ENCODE data around the gene SDF2L1.

SDF2L1 gene

DNA sequence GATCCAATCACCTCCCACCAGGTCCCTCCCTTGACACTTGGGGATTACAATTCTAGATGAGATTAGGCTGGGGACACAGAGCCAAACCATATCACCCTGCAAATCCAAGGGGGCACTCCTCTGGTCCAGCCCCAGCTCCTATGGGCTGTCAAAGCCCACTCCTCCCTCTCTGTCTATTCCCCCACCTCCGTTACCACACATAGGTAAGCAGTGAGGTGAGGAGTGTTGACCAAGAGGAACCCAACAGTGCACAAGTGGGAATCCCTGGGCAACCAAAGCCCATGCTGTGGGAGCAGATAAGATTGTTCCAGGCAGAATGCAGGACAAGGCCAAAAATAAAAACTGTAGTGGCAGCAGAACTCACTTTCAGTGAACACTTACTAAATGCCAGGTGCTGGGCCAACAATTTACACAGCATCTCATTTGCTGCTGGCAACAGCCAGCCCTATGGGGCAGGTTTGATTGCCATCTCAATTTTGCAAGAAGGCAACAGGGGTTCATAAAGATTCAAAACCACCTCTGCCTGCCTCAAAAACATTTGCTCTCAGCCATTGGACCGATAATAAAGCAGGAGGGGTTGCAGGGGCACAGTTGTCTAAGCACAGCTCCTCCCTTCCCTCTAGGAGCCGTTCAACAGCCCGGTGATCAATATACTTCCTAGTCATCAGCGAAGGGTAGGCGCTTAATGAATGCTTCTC, 8.9 kb downstream of the SDF2L1 start:
- TF ChIP-seq, protein P1, sequence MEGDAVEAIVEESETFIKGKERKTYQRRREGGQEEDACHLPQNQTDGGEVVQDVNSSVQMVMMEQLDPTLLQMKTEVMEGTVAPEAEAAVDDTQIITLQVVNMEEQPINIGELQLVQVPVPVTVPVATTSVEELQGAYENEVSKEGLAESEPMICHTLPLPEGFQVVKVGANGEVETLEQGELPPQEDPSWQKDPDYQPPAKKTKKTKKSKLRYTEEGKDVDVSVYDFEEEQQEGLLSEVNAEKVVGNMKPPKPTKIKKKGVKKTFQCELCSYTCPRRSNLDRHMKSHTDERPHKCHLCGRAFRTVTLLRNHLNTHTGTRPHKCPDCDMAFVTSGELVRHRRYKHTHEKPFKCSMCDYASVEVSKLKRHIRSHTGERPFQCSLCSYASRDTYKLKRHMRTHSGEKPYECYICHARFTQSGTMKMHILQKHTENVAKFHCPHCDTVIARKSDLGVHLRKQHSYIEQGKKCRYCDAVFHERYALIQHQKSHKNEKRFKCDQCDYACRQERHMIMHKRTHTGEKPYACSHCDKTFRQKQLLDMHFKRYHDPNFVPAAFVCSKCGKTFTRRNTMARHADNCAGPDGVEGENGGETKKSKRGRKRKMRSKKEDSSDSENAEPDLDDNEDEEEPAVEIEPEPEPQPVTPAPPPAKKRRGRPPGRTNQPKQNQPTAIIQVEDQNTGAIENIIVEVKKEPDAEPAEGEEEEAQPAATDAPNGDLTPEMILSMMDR (IDR thresholded peaks at IDR 0.05; ENCODE audit: insufficient read depth, low read depth, low read length, missing control alignments), result no peak
- peak; percentile 37 for DNase-seq (ENCODE audit: low read depth)
- H3K4me3 ChIP-seq (ENCODE audit: low read depth, low read length), result peak overlapping the region; percentile 93

DNA sequence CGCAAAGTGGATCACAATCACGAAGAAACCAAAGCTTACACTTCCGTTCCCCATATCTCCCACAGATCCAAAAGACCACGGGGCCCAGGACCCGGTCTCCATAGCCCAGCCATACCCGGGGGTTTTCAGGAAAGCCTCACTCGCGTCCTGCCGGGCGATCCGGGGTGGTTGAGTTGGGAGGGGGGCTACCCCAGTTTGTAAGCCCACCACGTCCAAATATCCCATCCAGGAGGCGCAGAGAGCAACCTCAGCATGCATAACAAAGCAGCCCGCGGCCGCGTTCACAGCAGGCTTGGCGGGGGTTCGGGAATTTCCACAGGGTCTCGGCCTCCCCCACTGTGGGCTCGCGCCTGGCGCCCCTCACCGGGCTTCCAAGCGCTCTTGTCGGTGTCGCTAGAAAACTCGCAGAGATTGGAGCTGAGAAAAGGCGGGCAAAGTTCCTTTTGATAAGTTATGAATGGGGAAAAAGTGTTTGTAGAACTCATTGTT, 9.5 kb downstream of the SDF2L1 start:
- TF ChIP-seq, protein P1 (IDR thresholded peaks at IDR 0.05; ENCODE audit: insufficient read depth, low read depth, low read length, missing control alignments), result no peak
- H3K4me3 ChIP-seq (ENCODE audit: low read depth, low read length), result peak overlapping the region; percentile 93
- no peak for DNase-seq (ENCODE audit: low read depth)

DNA sequence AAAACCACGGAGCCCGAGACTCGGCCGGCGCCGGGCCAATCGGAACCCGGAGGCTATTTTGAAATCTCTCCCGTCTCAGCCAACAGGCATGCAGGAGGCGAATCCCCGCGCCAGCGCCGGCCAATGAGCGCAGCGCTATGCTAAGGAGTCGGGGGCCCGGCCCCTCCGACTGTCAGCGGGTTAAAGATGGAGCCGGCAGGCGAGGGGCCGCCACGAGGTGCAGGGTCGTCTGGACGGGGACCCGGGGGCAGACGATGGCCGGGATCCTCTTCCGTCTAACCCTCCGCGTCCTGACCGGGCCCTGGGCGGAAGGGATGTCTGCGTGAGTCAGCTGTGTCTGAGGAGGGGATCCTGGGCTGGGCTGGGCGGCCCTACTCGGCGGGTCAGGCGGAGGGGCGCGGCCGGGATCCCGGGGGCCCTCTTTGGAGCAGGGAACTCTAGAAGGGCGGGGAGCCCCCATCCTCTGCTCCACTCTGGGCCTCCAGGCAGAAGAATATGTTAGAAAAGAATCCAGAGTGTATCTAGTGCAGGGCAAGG, 10.0 kb downstream of the SDF2L1 start:
- H3K4me3 ChIP-seq (ENCODE audit: low read depth, low read length), result peak overlapping the region; percentile 93
- TF ChIP-seq, protein P1 (IDR thresholded peaks at IDR 0.05; ENCODE audit: insufficient read depth, low read depth, low read length, missing control alignments), result no peak
- DNase-seq (ENCODE audit: low read depth), result peak; percentile 93

DNA sequence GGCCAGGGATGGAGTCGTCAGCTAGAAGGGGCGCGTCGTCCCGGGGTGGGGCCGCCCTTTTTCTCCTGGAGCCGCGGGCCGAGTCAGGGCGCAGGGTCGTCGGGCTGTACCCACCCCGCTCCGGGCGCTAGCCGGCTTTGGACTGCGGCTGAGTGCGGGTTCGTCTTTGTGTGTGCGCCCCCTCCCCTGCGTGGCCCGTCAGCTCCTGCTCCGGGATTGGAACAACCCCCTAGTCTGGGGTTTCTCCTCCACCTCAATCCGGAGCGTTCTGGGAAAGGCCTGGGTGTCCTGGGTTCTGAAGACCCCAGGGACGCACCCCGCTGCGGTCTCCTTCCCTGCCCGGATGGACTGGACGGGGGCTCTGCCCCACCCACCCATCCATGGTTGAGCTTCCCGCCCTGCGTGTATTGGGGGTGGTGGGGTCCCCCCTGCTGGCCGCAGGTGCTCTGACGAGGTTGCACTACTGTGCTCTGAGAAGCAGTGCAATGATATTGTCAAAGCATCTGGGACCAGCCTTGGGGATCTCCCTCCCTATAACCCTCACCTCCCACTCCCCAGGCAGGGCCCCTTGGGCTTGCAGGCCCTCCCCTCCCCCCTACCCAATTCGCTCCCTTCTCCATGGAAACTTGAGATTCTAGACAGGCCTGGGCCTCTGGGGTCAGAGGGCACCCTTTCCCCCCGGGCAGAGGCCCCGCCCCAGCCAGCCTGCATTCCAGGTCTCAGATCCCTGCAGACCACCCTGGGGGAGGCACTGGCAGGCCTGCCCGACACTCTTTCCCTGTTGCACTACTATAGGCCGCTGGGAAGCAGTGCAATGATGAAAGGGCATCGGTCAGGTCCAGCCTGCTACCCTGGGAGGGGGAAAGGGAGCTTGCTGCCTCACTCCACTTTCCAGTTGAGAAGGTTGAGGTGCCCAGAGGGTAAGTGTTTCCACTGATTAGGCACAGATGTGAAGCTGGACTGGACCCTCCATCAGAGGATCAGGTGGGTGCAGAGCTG, 10.7 kb downstream of the SDF2L1 start:
- peak; percentile 29 for DNase-seq (ENCODE audit: low read depth)
- TF ChIP-seq, protein P1 (IDR thresholded peaks at IDR 0.05; ENCODE audit: insufficient read depth, low read depth, low read length, missing control alignments), result peak; percentile 5
- peak overlapping the region; percentile 93 for H3K4me3 ChIP-seq (ENCODE audit: low read depth, low read length)

DNA sequence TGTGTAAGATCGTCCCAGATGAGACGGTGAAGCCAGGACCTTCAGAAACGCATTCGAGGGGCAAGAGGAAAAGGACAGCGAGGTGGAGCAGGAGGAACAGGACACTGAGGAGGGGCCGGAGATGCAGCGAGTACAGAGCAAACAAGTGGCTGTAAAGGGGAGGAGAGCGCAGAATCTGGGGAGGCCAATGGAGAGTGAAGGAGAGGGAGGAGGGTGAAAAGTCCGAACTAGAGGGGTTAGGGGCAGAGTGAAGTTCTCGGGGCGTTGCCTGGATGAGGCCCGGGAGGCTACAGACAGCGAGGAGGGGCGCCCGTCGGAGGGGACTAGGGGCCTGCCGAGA, 14.9 kb downstream of the SDF2L1 start:
- no peak for DNase-seq (ENCODE audit: low read depth)
- TF ChIP-seq, protein P1 (IDR thresholded peaks at IDR 0.05; ENCODE audit: insufficient read depth, low read depth, low read length, missing control alignments), result no peak
- H3K4me3 ChIP-seq (ENCODE audit: low read depth, low read length), result peak overlapping the region; percentile 82; the same call in 1 of the 2 replicates

DNA sequence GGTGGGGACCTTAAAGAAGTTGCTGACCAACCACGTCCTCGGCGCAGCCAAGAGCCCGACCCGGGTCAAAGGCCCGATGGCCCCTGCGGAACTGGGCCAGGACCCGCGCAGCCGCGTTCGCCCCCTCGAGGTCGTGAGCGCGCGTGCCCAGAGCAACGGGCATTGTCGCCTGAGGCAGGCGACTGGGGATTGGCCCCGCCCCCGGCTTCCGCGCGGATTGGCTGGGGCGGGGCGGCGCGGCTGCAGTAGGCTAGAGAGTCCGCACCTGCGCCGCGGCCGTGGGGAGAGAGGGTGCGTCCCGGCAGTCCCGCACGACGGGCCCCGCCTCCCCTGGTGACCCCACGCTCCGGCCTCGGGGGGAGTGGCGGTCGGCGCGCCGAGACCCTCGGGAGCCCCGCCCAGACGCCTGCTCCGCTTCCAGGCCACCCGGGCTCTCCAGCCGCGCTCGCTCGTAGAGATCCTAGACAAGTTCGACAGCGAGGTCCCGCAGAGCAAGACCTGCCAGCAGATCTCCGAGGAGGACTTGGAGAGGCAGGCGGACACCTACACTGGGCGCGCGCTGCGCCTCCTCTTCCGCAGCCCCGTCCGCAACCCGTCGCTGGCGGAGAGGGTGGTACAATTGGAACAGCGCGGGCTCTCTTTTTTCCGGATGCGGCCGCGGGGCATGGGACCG, 15.4 kb downstream of the SDF2L1 start:
- TF ChIP-seq, protein P1 (IDR thresholded peaks at IDR 0.05; ENCODE audit: insufficient read depth, low read depth, low read length, missing control alignments), result peak; percentile 7
- H3K4me3 ChIP-seq (ENCODE audit: low read depth, low read length), result peak overlapping the region; percentile 82
- DNase-seq (ENCODE audit: low read depth), result peak; percentile 88

All from GM12865 (cell line).